ENCODE data around the gene PITPNC1. TPM values are rescaled to one million over a fixed set of nuclear protein-coding genes. Genes with fewer than 3 reads are reported as not detected.

The PITPNC1 gene
- polyA plus RNA-seq, 1 of the 3 experiments (the other 2 are of a cell fraction): 18.4 TPM

- H4K20me1 ChIP-seq (ENCODE audit: insufficient read depth): no peaks in the 10 kb centered on the region
- no peaks in the 10 kb centered on the region for H3K9me2 ChIP-seq
- peaks cover 0 to 9% of the 10 kb centered on the region in 2 experiments; a peak in 1 of 4 replicates for H3K4me1 ChIP-seq (ENCODE audit: control insufficient read depth in 1 of 2, insufficient read depth in 2 of 2, low read depth in 1 of 2, low read length in 1 of 2)
- H3K79me2 ChIP-seq (ENCODE audit: insufficient read depth): peaks cover 3% of the 10 kb centered on the region; the same call in 1 of the 2 replicates
- no peaks in the 10 kb centered on the region for H3K9me3 ChIP-seq
- H2AFZ ChIP-seq (ENCODE audit: low read depth): no peak overlapping the region
- no peak overlapping the region for H3K9ac ChIP-seq
- no peak overlapping the region for H3K27ac ChIP-seq (ENCODE audit: low read depth in 2 of 2, low read length in 1 of 2)
- H3K36me3 ChIP-seq (replicated peaks in 1 of 2; ENCODE audit: control insufficient read depth in 1 of 2, insufficient read depth in 2 of 2, low read length in 1 of 2): no peaks in the 10 kb centered on the region
- no peak for DNase-seq
- WGBS (ENCODE audit: low lambda C conversion rate): 89% methylated on average over 3 of the region's 3 CpGs
- TF ChIP-seq PBX3 (IDR thresholded peaks at IDR 0.05) (0 out of 2 replicates have a peak, but pooled peaks have one; percentile 35), RXRA (IDR thresholded peaks at IDR 0.05; ENCODE audit: borderline replicate concordance, low read depth) (no peak)
- no peak overlapping the region for H3K4me3 ChIP-seq (ENCODE audit: low read depth in 2 of 2, low read length in 1 of 2)
- ChIA-PET POLR2A (interaction anchor here (1.0 kb wide), 1 partner anchor 9 kb away, joined by 4 read pairs; no protein-coding TSS in a partner anchor), CTCF (interaction anchor here (0.8 to 4.0 kb wide), 6 partner anchors 11 to 132 kb away, joined by 3 to 15 read pairs (median 4); no protein-coding TSS in a partner anchor)
- H3K4me2 ChIP-seq: no peak overlapping the region
- H3K27me3 ChIP-seq (ENCODE audit: insufficient read depth): no peaks in the 10 kb centered on the region
- H3F3A ChIP-seq (replicated peaks; ENCODE audit: insufficient read depth): peaks cover 4% of the 10 kb centered on the region
These were observed 133.9 kb downstream of the PITPNC1 start for GRCh38 chr17:67511012-67511411.

- Histone ChIP-seq H3K27me3 (ENCODE audit: insufficient read depth) (no peaks in the 10 kb centered on the region), H3K36me3 (replicated peaks in 1 of 2; ENCODE audit: control insufficient read depth in 1 of 2, insufficient read depth in 2 of 2, low read length in 1 of 2) (no peaks in the 10 kb centered on the region), H4K20me1 (ENCODE audit: insufficient read depth) (no peaks in the 10 kb centered on the region), H3K27ac (ENCODE audit: low read depth in 2 of 2, low read length in 1 of 2) (no peak overlapping the region), H3K4me3 (ENCODE audit: low read depth in 2 of 2, low read length in 1 of 2) (no peak overlapping the region), H3K79me2 (ENCODE audit: insufficient read depth) (no peaks in the 10 kb centered on the region; the same call in 1 of the 2 replicates), H3K9me2 (no peaks in the 10 kb centered on the region), H3F3A (replicated peaks; ENCODE audit: insufficient read depth) (peaks cover under 1% of the 10 kb centered on the region), H2AFZ (ENCODE audit: low read depth) (no peak overlapping the region), H3K9ac (no peak overlapping the region), H3K9me3 (no peaks in the 10 kb centered on the region), H3K4me1 (ENCODE audit: control insufficient read depth in 1 of 2, insufficient read depth in 2 of 2, low read depth in 1 of 2, low read length in 1 of 2) (peaks cover 0 to 9% of the 10 kb centered on the region in 2 experiments; a peak in 1 of 4 replicates), H3K4me2 (no peak overlapping the region)
- ChIA-PET POLR2A (no interaction called here), CTCF (interaction anchor here (0.9 to 4.0 kb wide), 6 partner anchors 12 to 133 kb away, joined by 3 to 15 read pairs (median 4); no protein-coding TSS in a partner anchor)
- WGBS (ENCODE audit: low lambda C conversion rate): 94% methylated on average over 2 of the region's 2 CpGs
- no peak for DNase-seq
- TF ChIP-seq FOSL2 (IDR thresholded peaks at IDR 0.05; ENCODE audit: borderline replicate concordance, low read depth): no peak
- TF ChIP-seq IRF3 (IDR thresholded peaks at IDR 0.05; ENCODE audit: low read depth, low read length): no peak
- no peak for TF ChIP-seq JUND (IDR thresholded peaks at IDR 0.05)
- no peak for TF ChIP-seq CHD2 (IDR thresholded peaks at IDR 0.05; ENCODE audit: low read length, partially characterized antibody)
- no peak for TF ChIP-seq SIN3A (IDR thresholded peaks at IDR 0.05; ENCODE audit: borderline replicate concordance, low read depth, low read length)
- TF ChIP-seq RXRA (IDR thresholded peaks at IDR 0.05; ENCODE audit: borderline replicate concordance, low read depth): no peak
- TF ChIP-seq RFX5 (IDR thresholded peaks at IDR 0.05; ENCODE audit: low read length): no peak
- TF ChIP-seq EZH2phosphoT487 (IDR thresholded peaks at IDR 0.05; ENCODE audit: borderline replicate concordance, low read depth): no peak
- no peak for TF ChIP-seq MXI1 (IDR thresholded peaks at IDR 0.05; ENCODE audit: low read depth, low read length)
- no peak for TF ChIP-seq NRF1 (IDR thresholded peaks at IDR 0.05; ENCODE audit: low read depth, low read length)
- no peak for TF ChIP-seq TEAD4 (IDR thresholded peaks at IDR 0.05; ENCODE audit: borderline replicate concordance, insufficient read depth)
These were observed 134.7 kb downstream of the PITPNC1 start for GRCh38 chr17:67511804-67512203.
